Stimulated activated CD8-positive, alpha-beta memory T cell treated with anti-CD3 and anti-CD28 coated beads, Interleukin-15, amount 100 ng/mL, for 4 hours (primary cell): Measurements from ENCODE around the gene FAM83G.
A peak's percentile ranks its signal among the peaks of the same experiment; 100 is the strongest.
"Not testable (repeated sequence)": the region's sequence is repeated elsewhere in the genome, so short reads cannot be mapped to it uniquely, and the experiment has no call there.

ENCODE experiments used
- DNase-seq, 2 donors: peaks; one replicate each; pipeline ENCODE4 v3.0.0-alpha.2; 2020; ENCODE audit warnings: low read depth in 2 of 2

The FAM83G gene, protein sequence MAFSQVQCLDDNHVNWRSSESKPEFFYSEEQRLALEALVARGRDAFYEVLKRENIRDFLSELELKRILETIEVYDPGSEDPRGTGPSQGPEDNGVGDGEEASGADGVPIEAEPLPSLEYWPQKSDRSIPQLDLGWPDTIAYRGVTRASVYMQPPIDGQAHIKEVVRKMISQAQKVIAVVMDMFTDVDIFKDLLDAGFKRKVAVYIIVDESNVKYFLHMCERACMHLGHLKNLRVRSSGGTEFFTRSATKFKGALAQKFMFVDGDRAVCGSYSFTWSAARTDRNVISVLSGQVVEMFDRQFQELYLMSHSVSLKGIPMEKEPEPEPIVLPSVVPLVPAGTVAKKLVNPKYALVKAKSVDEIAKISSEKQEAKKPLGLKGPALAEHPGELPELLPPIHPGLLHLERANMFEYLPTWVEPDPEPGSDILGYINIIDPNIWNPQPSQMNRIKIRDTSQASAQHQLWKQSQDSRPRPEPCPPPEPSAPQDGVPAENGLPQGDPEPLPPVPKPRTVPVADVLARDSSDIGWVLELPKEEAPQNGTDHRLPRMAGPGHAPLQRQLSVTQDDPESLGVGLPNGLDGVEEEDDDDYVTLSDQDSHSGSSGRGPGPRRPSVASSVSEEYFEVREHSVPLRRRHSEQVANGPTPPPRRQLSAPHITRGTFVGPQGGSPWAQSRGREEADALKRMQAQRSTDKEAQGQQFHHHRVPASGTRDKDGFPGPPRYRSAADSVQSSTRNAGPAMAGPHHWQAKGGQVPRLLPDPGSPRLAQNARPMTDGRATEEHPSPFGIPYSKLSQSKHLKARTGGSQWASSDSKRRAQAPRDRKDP

DNA sequence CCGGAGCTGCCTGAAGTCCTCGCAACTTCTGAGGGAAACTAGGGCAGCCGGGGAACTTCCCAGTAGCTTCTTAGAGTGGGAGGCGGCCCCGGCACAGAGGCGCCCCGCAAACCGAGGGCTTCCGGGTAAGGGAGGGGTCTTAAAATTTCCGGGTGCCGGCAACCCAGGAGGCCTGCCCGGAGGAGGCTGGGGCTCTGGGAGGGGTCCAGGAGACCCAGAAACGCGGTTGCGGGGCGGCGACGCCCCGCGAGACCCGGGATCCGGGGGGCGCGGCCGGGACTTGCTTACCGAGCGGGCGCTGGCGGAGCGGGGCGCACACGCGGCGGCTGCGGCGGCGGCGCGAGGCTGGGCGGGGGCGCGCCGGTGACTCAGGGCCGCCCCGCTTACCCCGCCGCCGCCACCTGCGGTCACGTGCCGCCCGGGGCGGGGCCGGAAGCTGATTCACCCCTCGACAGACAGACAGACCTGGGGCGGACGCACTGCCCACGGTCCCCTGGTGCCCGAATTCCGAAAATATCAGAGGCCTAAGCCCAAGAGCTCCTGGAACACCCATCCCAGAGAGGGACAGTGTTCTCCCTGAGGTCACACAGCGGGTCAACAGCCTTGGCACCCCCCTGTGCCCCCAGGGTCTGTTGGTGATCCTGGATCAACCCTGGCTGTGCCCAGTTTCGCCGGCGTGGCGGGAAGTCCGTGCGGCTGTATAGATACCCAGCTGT, at the start of gene FAM83G:
Gene FAM83G, minus strand, starts transcription at position 344 of the 716 bp plus-strand sequence. CDS start 723 bp downstream, outside the sequence.
- DNase-seq: peak; percentile 81 to 84

DNA sequence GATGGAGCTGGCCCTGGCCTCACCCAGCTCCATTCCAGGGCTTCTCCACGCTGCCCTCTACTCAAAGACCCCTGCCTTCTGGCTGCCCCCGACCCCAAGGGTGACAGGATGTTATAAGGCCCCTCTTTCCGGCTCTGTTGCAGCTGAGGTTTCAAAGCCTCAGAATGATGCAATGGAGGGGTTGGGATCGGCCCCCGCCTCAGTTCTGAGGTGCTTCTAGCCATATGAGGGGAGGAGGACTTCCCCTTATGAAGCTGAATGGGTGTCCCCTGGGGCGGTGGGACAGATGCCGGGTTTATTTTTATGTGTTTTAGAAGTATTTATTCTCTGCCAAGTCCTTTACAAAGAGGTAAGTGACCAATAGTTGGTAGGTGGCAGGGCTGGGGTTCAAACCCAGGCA, 44.3 kb upstream of the FAM83G start:
- not testable (repeated sequence) for DNase-seq

- DNase-seq: not testable (repeated sequence)
Observed at GRCh38 chr17:19047510-19047909, 42.9 kb upstream of the FAM83G start.

GRCh38 chr17:19046782-19047375, 42.3 kb upstream of the FAM83G start, which contains the start of gene GRAP:
Gene GRAP (minus strand): TSS chr17:19046957. CDS start chr17:19046926, 31 bp downstream.
- not testable (repeated sequence) for DNase-seq

DNA sequence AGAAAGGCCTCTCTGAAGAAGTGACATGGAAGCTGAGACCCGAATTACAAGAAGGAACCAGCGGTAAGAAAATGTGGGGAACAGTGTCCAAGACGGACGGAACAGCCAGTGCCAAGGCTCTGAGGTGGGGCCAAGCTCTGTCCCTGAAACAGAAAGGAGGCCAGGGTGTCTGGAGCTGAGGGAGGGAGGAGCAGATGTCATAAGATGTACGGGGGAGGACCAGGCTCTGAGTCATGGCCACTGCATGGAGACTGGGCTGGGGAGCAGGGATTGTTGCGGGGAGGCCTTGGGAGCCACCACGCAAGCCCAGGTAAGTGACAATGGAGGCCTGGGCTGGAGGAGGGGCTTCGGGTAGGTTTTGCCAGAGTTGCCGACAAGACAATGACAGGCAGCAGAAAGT, 40.1 kb upstream of the FAM83G start:
- not testable (repeated sequence) for DNase-seq

- not testable (repeated sequence) for DNase-seq
Observed at GRCh38 chr17:19043032-19043431, 38.5 kb upstream of the FAM83G start.

DNA sequence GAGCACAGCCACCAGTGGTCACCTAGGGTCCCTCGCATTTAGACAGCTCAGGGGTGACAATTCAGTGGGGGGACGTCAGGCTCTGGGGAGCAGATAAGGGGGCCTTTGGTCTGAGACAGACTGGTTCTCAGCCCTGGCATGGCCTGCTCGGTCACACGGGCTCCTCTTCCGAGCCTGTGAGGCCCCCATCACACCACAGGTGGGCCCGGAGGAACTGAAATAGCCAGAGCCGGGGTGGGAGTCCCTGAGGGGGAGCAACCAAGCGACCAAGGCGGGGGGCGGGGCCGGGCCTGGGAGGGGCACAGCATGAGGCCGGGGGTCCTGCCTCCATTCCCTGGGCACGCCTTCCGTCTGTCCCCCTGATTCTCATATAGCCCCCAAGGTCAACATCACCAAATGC, 37.8 kb upstream of the FAM83G start:
- not testable (repeated sequence) for DNase-seq

DNA sequence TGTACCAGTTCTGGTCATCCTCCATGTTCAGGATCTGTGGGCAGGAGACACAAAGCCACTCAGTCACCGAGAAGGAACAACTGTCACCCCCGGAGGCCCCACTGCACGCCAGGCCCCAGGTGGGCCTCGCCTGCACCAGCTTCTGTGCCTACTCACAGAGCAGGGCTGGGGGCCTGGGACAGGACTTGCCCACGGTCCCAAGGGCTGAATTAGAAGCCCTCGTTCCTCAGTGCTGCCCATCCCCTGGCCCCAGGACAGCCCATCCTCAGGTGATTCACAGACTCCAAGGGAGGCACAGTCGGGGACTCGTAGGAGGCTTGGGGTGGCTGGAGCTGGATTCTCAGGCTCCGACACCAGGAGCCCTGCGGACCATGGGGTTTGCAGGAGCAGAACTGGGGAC, 37.3 kb upstream of the FAM83G start:
- DNase-seq: not testable (repeated sequence)

DNA sequence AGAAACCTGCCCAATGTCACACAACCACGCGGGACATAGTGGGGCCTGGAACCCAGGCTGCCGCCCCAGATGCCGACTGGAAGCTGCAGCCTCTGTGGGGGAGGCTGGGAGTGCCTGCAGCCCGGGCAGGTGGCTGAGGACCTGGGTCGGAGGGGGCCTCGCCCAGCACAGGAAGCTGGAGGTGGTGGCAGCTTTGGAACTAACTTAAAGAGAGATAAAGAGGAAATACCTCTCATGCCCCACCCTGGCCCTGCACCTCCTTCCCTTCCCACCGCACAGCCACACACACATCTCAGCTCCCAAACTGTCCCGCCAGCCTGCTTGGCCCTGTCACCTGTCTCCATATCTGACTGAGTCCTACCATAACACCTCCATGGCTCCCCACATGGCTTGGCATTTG, 35.8 kb upstream of the FAM83G start:
- not testable (repeated sequence) for DNase-seq

DNA sequence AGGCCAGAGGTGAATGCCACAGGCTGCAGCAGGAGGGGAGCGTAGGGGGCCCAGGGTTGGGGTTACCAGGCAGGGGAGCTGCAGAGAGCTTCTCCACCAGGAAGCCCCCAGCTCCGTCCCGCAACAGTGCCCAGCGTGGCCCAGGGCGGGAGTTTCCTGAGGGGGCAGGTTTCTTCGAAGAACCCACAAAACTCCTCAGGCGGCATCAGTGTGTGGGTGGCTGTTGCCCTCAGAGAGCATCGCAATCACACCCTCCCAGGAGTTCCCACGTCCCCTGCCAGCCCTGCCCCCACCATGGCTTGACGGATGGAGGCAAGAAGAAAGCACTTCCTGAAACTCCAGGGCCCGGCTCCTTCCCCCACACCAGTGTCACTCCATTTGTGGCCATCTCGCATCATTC, 34.2 kb upstream of the FAM83G start:
- DNase-seq: not testable (repeated sequence)

DNA sequence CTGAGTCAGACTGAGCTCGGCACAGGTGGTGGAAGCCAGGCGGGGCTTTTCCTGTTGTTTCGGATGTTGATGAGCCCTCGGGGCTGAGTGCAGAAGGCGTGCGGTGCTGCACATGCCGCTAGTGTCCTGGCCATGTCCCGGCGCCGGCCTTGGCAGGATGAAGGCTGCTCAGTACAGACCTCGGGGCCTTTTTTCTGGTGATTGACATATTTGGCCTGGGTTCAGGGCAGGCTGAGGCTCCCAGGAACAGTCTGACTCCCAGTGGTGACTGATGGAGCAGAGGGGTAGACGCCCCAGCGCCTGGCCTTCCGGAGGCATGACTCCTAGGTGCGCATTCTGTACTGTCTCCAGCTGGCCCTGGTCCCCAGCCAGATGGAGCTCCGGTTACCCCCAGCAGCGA, 33.4 kb upstream of the FAM83G start:
- DNase-seq: not testable (repeated sequence)

- not testable (repeated sequence) for DNase-seq
Observed at GRCh38 chr17:19037547-19037946, 33.0 kb upstream of the FAM83G start.

- not testable (repeated sequence) for DNase-seq
Observed at GRCh38 chr17:19036186-19036585, 31.6 kb upstream of the FAM83G start.

DNA sequence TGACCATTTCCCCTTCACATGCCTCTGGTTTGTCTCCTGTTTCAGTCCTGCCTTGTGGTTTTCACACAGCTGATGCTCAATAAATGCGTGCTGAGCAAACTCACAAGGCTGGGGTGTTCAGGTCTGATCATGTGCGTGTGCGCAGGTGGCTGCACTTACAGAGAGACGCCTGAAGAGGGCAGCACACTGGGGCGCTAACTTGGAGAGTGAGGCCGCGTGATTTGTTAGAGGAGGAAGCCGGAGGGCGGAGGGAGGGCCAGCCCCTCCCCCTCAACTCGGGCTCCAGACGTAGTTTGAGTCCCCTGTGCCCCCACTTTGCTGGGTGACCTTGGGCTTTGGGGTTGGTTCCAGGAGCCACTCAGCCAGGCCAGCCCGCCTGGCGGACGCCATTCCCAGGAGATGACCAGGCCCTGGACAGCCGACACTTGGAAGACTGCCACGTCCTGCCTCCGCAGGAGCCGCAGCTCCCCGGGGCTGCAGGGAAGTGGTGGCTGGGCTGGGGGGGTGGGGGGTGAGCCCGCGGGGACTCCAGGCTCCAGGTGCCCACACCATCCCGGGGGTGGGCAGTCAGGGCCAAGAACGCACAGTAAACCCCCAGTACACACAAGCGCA, 27.9 kb upstream of the FAM83G start:
- DNase-seq: not testable (repeated sequence)

GRCh38 chr17:19031729-19032128, 27.2 kb upstream of the FAM83G start:
- not testable (repeated sequence) for DNase-seq

DNA sequence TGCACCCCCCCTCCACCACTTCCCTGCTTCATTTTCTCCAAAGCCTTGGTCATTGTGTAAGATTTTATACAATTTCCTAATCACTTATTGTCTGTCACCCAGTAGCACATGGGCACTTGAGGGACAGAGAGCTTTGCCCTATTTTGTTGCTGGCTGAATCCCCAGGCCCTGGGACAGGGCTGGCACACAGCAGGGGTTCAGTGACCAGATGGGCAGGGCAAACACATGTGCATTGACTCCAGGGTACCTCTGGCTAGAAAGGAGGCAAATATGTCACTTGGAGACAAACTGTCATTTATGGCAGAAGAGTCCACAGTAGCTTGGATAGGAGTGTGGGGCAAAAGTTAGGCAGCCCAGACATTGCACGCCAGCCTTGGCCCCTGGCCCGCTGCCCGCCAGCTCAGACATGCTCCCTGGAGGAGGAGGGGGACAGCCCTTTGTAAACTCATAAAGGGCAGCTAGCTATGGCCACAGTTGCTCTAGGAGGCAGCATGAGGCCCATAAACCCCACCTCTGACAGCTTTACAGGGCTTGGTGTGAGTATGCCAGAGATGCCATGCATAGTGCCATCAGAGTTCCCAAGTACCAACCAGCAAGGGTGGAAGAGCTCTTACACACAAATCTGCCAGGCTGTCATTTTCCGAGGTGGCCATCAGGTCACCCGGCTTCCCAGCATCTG, 26.3 kb upstream of the FAM83G start:
- DNase-seq: not testable (repeated sequence)

GRCh38 chr17:19029740-19030139, 25.2 kb upstream of the FAM83G start:
- not testable (repeated sequence) for DNase-seq

DNA sequence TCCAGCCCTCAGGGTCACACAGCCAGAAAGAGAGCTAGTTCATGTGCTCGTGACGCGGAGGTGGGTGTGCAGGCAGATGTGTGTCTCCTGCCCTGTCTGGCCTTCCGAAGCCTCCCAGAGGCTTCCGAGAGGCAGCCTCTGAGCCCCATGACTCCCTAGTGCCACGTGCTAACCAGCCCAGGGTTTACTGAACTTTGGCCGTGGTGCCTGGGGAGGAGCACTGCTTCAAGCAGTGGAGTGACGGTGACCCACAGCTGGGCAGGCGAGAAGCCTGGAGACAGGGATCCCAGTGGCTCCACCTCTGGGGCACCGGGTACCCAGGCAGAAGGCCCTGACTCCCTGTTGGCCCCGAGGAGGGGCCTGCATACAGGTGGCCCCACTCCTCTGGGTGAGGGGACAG, 24.1 kb upstream of the FAM83G start:
- not testable (repeated sequence) for DNase-seq

DNA sequence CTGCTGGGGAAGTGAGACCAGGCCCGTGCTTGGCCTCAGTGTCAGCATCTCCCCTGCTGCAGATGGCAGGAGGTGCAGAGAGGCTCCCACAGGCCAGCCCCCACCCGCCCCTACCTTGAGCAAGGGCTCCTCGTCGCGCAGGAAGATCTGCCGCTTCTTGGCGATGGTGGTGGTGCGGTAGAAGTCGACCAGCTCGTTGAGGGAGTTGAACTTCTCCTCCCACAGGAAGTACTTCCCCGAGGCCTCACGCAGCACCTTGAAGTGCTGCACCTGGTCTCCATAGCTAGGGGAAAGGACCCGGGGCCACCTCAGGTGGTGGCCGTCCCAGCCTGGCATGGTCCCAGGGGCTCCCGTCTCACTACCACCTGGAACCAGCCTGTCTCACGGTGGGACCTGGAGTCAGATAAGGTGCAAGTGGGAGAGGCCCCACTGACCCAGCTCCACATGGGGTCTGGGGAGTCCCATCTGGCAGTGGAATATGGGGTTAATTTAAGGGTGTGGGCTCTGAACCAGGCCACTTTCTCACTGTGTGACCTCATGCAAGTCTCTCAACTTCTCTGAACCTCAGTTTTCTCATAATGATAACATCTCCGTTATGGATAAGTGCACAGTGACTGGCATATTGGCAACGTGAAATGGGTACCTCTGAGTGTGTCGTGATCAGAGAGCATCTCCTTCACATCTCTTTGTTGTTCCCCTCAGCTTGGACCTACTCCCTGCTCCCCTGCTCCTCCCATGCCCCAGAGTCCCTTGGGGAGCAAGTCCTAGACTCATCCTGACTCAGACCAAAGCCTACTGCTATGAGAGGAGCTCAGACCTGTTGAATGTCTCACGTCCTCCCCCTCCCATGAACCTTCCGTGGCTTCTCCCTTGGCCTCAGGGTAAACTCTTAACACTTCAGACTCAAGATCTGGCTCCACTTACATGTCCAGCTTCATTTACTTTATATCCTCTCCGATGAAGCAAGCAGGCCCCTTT, 19.8 kb upstream of the FAM83G start:
- DNase-seq: no peak
